ENCODE data around the gene MEFV. TPM values are rescaled to one million over a fixed set of nuclear protein-coding genes. Genes with fewer than 3 reads are reported as not detected.
A peak's percentile ranks its signal among the peaks of the same experiment; 100 is the strongest.
"Not testable (repeated sequence)": the region's sequence is repeated elsewhere in the genome, so short reads cannot be mapped to it uniquely, and the experiment has no call there.

Gene MEFV
- total RNA-seq, 1 donor from 2014 or later = 1.1 TPM

GRCh38 chr16:3274947-3275346, 18.5 kb upstream of the MEFV start:
- Histone ChIP-seq H3K9me3 (no peaks in the 10 kb centered on the region), H3K4me1 (no peaks in the 10 kb centered on the region), H3K27ac (no peak overlapping the region), H3K36me3 (no peaks in the 10 kb centered on the region), H3K27me3 (no peaks in the 10 kb centered on the region), H3K4me3 (no peak overlapping the region)
- TF ChIP-seq CTCF (IDR thresholded peaks at IDR 0.05) = no peak
- DNase-seq (ENCODE audit: low spot score in 2 of 2) = no peak
- intact Hi-C loops (cut with DNase I) = no loop called here

- Histone ChIP-seq H3K9me3 (no peaks in the 10 kb centered on the region), H3K4me1 (no peaks in the 10 kb centered on the region), H3K27ac (no peak overlapping the region), H3K36me3 (no peaks in the 10 kb centered on the region), H3K27me3 (no peaks in the 10 kb centered on the region), H3K4me3 (no peak overlapping the region)
- intact Hi-C loops (cut with DNase I) = no loop called here
- TF ChIP-seq CTCF (IDR thresholded peaks at IDR 0.05) = no peak
- DNase-seq (ENCODE audit: low spot score in 2 of 2) = no peak
Measured at GRCh38 chr16:3274490-3274889, 18.1 kb upstream of the MEFV start.

GRCh38 chr16:3271281-3271680, 14.8 kb upstream of the MEFV start:
- H3K36me3 ChIP-seq; H3K27ac ChIP-seq; H3K4me1 ChIP-seq; intact Hi-C loops (cut with DNase I); DNase-seq (ENCODE audit: low spot score in 2 of 2); H3K27me3 ChIP-seq; H3K9me3 ChIP-seq; H3K4me3 ChIP-seq: not testable (repeated sequence)

GRCh38 chr16:3270718-3271117, 14.3 kb upstream of the MEFV start:
- H3K4me3 ChIP-seq; intact Hi-C loops (cut with DNase I); H3K27ac ChIP-seq; DNase-seq (ENCODE audit: low spot score in 2 of 2); H3K36me3 ChIP-seq; H3K9me3 ChIP-seq; H3K27me3 ChIP-seq; H3K4me1 ChIP-seq: not testable (repeated sequence)

- Histone ChIP-seq H3K27ac (no peak overlapping the region), H3K4me1 (peaks cover 0 to 10% of the 10 kb centered on the region in 2 donors), H3K9me3 (peaks cover 3 to 7% of the 10 kb centered on the region in 2 donors), H3K4me3 (no peak overlapping the region), H3K27me3 (no peaks in the 10 kb centered on the region), H3K36me3 (peaks cover 0 to 7% of the 10 kb centered on the region in 2 donors)
- no peak for TF ChIP-seq CTCF (IDR thresholded peaks at IDR 0.05)
- no peak for DNase-seq (ENCODE audit: low spot score in 2 of 2)
- intact Hi-C loops (cut with DNase I) = loop anchor here (5.0 to 10.0 kb wide), 2 partner anchors 234 to 243 kb away; partner anchors contain the start of genes CLUAP1, HCFC1R1, THOC6 and TNFRSF12A
Measured at GRCh38 chr16:3268294-3268693, 11.9 kb upstream of the MEFV start.

GRCh38 chr16:3266873-3267537, 10.6 kb upstream of the MEFV start:
- intact Hi-C loops (cut with DNase I) = loop anchor here (5.0 to 10.0 kb wide), 2 partner anchors 235 to 242 kb away; partner anchors contain the start of genes CLUAP1, HCFC1R1, THOC6 and TNFRSF12A
- Histone ChIP-seq H3K27me3 (no peaks in the 10 kb centered on the region), H3K36me3 (peaks cover 0 to 7% of the 10 kb centered on the region in 2 donors), H3K9me3 (peaks cover 3 to 7% of the 10 kb centered on the region in 2 donors), H3K4me1 (peaks cover 0 to 10% of the 10 kb centered on the region in 2 donors), H3K4me3 (no peak overlapping the region), H3K27ac (no peak overlapping the region)
- DNase-seq (ENCODE audit: low spot score in 2 of 2) = no peak
- peak; percentile 9 to 50 (median 45) for TF ChIP-seq CTCF (IDR thresholded peaks at IDR 0.05)

Data from ascending aorta (tissue), 2 donors.